SIG-M5 (cell line): ENCODE results near the gene RAMAC.
"Not testable (repeated sequence)": the region's sequence is repeated elsewhere in the genome, so short reads cannot be mapped to it uniquely, and the experiment has no call there.

Experiments
- DNase-seq: peaks from one replicate; lab custom pipeline; 2025; lab: John Stamatoyannopoulos, UW

Gene RAMAC

DNA sequence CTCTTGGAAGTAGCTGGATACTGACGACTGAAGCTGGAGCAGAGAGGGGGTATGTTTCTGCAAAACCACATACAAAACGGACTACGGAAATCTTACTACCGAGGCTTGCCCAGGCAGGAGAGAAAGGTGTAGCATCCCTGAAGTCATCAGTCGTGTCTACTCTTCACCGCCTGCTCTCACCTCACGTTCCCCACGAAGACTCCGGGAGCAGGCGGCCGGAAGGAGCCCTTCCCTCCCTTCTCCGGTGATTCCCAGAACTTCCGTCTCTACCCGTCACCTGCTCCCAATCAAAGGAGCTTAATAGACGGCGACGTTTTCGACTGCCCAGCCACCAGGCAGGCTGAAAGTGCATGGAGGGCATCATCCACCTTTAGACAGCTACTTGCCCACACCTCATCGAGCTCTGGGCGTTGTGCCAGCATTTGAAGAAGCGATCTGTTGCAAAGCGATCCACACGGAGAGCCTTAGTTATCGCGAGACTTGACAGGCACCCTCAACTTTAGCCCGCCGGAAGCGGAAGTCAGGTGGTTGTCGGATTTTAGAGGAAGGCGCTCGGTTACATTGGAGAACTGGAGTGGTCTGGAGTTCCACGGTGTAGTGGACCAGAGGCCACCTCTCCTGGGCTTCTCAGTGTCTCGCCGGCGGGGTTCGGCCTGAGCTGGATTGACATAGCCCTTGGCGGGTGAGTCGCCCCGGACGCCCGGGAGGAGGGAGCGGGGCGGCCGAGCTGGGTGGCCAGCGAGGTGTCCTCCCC, at the start of gene RAMAC:
Gene RAMAC, plus strand, starts transcription at position 523 of the 754 bp plus-strand sequence. CDS start 2,809 bp downstream, outside the sequence.
- DNase-seq: peak; percentile 62

DNA sequence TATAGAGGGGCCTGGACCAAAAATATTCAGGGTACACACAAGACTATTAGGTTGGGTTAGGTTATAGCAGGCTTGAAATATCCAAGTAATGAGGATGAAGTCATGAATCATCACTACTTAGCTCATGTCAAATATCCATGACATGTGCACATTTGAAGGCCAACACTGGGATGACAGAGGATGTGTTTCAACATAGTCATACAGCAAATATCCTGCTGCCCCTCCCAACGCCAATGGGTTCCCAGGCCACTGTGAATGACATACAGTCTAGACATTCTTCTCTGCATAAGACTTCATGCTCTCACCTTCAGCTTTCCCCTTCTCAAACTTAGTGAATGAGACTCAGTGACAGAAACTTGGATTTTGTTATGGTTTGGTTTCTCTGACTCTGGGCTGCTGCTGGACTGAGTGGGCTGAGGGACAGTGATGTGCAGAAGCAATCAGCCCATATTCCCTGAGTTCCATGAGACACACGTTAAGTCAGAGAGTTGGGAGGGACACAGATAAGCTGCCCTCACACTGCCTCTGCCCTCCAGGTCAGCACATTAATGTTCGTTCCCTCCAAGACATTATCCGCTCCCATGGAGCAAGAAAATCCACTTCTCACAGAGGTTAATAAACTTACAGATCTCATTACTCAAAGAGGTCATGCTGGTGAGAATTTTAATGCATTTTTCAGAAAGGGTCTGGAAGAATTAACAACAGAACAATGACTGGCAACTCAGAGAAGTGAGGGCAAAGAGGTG, 48.9 kb upstream of the RAMAC start:
- DNase-seq: no peak

DNA sequence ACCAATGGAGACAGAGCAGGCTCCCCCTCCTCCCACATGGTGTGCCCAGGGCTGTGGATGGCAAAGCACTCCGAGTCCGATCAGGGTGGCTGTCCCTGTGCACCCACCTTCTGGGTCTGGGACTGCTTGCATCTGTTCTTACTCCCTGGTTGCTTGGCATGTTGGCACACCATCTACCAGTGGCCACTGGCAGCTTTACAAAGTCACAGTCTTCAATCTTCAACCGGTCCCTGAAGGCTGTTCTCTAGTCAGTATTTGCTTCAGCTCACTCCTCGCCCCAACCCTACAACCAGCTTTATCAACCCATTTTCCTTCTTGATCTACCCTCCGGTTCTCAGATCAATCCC, 48.3 kb upstream of the RAMAC start:
- no peak for DNase-seq

DNA sequence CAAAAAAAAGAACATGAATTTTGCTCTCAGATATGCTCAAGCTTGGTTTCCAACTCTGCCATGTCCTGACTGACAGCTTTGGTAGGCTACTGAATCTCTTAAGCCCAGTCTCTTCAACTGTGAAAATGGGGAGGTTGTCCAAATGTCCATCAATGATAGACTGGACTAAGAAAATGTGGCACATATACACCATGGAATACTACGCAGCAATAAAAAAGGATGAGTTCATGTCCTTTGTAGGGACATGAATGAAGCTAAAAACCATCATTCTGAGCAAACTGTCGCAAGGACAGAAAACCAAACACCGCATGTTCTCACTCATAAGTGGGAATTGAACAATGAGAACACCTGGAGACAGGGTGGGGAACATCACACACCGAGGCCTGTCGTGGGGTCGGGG, 46.3 kb upstream of the RAMAC start:
- not testable (repeated sequence) for DNase-seq

DNA sequence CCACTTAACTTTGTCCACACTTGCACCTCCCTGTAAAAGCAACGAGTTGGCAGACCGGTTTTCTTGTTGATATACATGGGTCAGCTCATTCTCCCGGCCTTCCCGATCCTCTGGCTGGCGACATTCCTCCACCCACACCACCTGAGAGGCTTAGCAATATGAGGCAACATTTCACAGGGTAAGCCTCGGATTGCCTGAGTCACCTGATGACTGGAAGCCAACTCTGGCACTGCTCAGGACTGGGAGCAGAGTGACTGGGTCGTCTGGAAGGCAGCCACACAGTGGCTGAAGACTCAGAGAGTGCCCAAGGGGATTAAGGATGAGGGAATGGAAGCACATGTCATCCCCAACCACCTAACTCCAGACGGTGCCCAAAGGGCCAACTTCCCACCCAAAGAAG, 43.3 kb upstream of the RAMAC start:
- no peak for DNase-seq

DNA sequence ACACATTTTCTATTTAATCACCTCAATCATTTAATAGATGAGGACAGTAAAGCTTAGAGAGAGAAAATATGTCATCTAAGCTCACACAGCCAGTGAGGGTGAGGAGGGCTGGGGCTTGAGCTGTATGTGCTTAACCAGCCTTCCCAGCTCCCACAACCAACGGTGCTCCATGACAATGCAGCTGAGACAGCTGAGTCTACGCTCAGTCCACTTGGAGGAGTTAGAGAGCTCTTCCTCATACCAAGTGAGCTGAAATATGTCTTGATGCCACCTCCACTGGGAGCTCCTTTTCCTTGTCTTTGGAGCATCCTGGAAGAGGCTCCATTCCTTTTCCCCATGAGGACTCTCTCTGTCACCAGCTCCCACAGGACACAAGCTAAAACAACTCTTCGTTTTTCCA, 42.8 kb upstream of the RAMAC start:
- no peak for DNase-seq

DNA sequence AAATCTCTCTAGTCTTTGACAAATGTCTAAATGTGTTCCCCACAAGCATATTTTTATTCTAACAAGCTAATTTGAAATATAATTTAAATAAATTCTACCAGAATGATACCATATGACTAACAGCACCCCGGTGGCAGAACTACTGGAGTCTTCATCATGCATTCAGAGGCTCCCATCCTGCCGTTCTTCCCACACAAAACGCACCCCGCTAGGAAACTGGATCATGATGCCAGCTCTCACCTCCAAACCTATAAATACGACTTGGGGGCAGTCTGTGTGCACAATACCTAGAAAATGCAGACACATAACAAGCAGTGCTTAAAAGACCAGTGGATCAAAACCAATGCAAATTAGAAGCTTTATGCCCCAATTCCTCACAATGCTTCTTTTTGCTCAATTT, 42.0 kb upstream of the RAMAC start:
- DNase-seq: no peak

DNA sequence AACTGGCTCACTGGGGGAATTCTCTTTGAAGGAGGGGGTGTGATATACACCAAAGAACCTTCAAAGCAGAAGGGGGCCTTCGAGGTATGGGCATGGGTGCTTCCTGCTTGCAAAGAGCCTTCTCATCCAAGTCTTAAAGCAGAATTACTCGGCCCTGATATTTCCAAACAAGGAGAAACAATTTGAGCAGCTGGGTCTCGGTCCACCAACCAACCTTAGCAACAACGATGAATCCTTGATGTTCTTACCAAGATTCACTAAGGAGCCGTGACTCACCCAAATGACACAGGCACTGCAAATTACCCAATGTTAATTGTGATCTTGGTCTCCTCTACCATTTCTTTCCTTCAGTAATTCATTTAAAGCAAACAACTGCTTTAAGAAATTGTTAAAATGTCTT, 41.2 kb upstream of the RAMAC start:
- no peak for DNase-seq

DNA sequence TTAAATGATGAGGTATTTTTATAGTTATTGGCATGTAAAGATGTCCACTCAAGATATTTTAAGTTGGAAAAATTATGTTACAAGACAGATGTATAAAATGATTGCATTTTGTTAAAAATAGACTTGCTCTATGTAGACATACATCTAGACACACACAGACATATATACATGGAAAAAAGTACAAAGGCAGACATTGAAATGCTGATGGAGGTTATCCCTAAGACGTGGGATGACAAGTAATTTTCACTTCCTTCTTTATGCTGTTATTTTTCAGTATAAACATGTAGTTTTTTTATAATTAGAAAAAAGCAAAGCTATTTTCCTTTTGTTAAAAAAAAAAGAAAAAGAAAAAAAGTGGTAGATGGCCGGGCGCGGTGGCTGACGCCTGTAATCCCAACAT, 40.7 kb upstream of the RAMAC start:
- DNase-seq: no peak

DNA sequence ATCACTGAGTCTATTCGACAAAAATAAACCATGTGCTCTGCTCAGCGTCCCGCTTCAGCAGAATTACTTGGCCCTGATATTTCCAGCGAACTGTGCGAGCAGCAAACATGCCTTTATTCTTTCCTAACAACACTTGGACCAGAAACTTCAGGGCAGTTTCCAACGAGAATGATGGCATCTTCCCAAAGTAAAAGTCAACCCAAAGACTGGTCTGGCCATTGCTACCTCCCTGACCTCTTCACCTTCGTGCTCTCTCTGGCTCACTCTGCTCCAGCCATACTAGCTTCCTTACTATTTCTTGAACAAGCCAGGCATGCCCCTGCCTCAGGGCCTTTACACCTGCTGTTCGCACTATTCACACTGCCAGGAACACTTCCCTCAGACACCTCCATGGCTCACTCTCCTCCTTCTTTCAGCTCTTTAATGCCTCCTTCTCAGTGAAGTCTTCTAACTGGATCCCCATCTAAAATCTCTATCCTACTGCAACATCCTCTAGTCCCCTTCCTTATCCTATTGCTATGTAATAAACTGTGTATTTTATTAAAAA, 39.8 kb upstream of the RAMAC start:
- no peak for DNase-seq

DNA sequence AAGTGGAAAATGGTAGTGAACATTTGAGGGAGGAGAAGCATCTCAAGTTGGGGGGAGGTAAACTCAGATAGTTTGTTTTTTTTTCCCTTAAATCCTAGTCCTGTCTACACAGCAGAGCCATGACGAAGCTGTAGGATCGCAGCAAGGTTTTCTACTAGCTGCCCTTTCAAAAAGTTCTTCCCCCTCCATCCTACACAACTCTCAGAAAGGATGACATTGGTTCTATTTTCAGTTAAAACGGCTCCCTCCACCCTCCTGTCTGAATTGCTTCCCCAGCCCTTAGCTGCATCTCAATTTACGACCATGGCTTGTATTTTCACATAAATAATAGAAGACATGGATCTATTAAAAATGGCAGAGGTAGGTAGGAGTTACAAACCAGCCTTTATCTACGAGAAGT, 35.7 kb upstream of the RAMAC start:
- no peak for DNase-seq

DNA sequence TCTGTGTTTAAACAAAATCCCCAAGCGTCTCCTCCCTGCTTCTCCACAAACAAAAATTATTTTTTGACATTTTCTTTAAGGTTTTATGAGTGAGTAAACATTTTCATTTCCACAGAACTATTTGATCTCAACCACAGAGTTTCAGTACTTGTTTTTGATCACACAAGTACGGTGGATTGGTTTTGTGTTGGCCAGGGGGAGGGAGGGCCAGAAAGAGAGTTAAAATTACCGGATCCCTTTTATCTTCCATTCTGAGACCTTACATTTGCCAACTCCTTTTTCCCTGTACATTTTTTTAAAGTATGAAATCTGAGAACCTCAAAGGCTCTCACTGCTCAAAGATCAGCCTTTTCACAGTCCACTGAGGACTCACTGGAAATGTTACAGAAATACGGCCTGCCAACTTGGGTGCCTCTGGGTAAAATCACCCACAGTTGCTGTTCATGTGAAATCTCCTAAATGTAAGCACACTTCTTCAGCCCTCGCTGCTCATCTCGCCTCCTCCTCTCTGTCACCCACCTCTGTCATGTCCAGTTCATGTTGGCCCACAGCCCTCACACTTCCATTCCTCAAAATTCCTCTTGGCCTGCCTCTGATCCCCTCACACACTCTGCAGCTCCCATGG, 35.2 kb upstream of the RAMAC start:
- no peak for DNase-seq

DNA sequence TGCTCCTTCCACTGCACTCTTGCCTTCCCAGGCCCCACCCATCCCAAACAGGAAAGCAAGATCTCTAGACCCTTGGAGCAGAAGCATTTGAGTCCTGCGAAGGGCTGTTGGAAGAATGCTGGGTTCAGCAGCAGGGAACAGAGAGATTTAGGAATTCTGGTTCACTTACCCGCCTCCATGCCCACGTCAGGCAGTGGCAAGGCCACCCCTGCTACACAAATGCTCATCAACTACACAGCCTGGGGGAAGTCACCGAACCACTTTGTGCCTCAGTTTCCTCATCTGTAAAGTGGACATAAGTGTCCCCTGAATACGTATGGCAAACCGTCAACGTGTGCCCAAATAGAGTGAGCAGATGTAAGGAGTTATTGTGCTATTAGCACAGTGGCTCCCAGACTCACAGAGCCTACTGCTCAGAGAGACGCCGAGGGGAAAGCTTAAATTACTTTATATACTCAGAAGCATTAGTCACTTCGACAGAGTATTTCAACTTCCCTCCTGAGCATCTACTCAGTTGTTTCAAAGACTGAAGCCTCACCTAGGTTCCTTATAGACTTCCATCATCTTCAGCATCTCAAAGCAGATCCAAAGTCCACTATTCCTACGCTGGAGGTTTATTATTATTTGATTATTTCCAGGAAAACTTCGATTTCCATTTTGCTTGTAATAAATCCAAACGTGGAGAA, 34.4 kb upstream of the RAMAC start:
- no peak for DNase-seq

DNA sequence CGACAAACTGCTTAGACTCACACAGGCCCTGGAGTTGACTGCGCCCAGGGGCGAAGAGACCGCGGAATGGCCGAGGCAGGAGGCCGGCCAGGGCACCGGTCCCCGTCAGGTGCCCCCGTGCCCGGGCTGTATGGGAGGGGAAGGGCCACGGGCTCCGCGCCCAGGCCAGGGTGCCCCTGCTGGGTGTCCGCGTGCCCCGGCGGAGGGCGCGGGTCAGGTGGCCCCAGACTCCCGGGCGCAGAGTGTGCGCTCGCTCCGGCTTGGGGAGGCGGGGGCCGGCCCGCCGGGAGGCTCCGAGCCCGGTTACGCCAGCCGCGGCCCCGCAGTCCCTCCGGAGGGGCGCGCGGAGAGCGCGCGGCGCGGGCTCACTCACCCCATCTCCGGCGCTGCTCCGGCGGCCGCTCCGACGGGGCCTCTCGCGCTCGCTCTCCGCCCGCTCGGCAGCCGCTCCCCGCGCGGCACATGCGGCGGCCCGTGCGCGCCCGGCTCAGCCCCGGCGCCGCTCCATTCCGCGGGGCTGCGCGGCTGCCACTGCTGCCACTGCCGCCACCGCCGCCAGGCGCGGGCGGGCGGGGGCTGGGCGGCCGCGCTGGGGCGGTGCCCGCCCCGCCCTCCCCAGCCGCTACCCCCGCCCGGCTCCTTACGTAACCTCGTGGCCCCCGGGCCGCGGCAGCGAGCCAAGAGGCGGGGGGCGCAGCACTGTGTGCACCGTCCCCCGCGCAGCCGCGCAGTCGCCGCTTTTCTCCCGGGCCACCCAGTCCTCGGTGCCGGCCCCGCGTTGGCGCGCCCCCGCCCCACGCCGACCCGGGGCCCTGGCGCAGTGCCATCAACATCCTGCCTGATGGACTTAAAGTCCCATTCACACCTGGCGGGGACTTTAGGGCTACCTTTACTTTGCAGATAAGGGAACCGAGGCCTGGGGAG, 33.6 kb upstream of the RAMAC start, which contains the start of gene HOMER2:
Gene HOMER2, minus strand, starts transcription at position 563 of the 924 bp plus-strand sequence. Its CDS starts 185 bp downstream, at position 378.
- DNase-seq: no peak

DNA sequence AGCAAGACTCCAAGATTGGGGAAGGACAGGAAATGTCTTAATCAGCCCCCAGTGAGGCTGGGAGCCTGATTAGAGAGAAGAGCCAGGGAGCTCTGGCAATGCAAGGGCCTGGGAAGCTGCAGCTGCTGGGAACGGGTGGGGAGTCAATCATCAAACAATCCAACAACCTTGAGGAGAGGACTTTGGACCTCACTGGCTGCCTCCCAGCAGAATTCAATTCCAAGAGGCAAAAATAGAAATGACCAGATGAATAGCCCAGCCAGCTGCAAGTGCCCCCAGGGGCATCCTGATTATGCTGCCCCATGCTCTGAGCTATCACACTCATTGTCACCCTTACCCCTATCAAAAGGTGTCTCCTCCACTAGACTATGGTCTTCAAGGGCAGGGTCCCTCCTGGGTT, 27.4 kb upstream of the RAMAC start:
- DNase-seq: no peak

DNA sequence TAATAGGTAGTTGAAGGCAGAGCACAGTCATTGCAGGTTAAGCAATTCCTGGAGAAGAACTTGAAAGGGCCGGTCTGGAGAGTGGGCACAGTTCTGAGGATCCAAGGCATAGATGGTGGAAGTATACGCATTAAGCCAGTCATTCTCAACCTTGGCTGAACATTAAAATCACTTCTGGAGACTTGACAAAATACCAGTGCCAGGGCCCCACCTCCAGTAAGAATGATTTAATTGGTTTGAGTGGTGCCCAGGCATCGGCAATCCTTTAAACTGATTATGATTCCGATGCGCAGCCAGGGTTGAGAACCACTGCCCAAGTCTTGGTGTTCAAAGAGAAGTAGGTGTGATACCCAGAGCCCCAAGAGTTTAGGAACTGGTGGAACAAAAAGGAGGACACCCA, 26.6 kb upstream of the RAMAC start:
- DNase-seq: no peak

DNA sequence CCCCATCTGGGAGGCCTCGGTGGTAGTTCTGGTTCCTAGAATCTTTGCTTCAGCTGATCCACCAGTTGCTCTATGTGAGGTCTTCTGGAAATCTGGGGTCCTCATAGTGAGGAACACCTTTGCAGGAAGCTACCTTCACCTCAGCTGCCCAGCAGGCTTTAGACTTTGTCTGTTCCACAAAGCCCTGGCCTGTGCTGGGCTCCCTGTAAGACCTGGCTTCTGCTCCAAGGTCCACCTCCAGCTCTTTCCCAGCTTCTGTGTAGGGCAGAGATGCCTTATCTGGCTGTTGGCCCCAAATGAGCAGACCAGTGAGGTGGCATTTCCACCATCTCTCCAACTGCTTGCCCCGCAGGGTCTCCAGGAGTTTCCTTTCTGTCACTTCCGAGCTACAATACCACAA, 25.2 kb upstream of the RAMAC start:
- no peak for DNase-seq

DNA sequence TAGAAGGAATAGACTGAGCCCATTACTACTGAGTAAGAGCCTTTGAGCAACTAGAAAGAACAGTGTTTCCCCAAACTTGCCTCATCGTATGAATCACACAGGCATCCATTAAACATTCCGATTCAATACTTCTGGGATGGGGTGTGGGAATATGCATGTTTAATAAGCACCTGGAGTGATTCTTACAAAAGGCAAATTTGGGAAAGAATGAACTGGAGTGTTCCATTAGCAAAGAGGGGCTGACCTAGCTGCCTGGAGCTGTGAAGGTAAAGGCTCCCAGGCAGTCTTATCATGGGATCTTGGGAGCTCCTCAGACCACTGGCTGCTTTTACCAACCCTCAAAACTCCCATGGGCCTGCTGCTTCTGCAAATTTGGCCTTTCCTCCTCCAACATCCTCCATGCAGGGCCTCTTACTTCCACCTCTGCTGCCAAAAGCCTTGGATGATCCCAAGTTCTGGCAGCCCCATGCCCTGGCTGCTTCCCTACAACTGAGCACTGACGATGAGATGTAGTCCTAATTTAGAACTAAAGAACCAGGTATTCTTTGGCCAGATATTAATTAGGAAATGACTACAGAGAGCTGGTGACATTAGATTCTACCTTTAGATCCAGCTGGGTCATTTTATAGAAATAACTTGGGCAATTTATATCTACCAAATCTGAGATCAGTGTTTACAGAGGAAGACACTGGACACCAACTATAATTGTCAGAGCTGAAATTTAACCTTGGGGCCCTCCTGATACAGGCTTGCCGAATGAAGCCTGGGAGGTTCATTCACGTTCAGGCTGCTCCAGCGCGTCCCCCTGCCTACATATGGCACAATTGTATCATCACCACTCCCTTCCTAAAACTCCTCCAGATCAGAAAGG, 22.3 kb upstream of the RAMAC start:
- no peak for DNase-seq

DNA sequence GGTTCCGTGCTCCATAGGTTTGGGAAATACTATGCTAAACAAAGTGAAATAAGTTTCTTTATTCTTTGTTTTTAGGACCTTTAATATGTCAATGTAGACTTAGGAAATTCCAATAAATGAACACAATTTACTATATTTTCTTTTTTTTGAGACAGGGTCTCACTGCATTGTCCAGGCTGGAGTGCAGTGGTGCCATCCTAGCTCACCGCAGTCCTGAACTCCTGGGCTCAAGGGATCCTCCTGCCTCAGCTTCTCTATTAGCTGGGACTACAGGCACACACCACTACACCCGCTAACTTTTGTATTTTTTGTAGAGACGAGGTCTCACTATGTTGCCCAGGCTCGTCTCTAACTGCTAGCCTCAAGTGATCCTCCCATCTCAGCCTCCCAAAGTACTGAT, 21.1 kb upstream of the RAMAC start:
- no peak for DNase-seq

DNA sequence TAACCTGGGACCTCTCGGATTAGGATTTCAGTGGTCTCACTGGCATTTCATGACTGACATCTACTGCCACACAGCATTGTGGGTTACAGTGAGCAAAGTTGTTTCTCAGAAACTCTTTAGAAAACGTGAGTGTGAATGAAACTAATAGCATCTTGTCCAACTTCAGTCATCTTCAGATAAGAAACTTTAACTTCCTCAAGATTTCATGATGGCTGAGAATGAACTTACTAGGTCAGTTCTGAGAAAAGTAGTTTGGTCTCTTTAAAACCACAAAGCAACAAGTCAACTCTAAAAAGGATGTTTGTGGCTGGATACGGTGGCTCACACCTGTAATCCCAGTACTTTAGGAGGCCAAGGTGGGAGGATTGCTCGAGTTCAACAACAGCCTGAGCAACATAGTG, 19.3 kb upstream of the RAMAC start:
- DNase-seq: no peak
